AG04449 (cell line): Measurements from ENCODE around the gene PGM2L1.
"Not testable (repeated sequence)": the region's sequence is repeated elsewhere in the genome, so short reads cannot be mapped to it uniquely, and the experiment has no call there.

Experiments
- CTCF ChIA-PET: fragments of 350-600 bp; formaldehyde crosslinking; extraction: SDS; loops from one replicate; lab custom pipeline; 2021; ENCODE audit warnings: antibody characterized with exemption; lab: Yijun Ruan, JAX
- POLR2A ChIA-PET: fragments of 400-600, 350-600 bp; formaldehyde crosslinking; extraction: SDS; loops from one replicate; lab custom pipeline; 2020; ENCODE audit warnings: antibody characterized with exemption, inconsistent platforms; lab: Yijun Ruan, JAX
- DNase-seq: peaks from one replicate; pipeline ENCODE4 v3.0.0-alpha.2; 2010; ENCODE audit warnings: low read depth, low spot score
- H3K4me3 ChIP-seq: 2 replicates; pipeline ENCODE4 v1.5.1; 2011; ENCODE audit warnings: low read depth, mild to moderate bottlenecking, control low read depth, low read length
- CTCF ChIP-seq: IDR thresholded peaks from one replicate; pipeline ENCODE4 v1.5.1; 2011; ENCODE audit warnings: mild to moderate bottlenecking, moderate library complexity, low read length, control low read depth, inconsistent platforms; ENCODE audit not compliant: insufficient read depth; ENCODE audit errors: missing control alignments

PGM2L1 gene

GRCh38 chr11:74425100-74425499 is 26.9 kb upstream of the PGM2L1 start:
- TF ChIP-seq CTCF = no peak
- ChIA-PET POLR2A (no interaction called here), CTCF (interaction anchor here (1.8 to 2.8 kb wide), 2 partner anchors 9 to 24 kb away, joined by 4 to 18 read pairs; no protein-coding TSS in a partner anchor)

GRCh38 chr11:74418509-74418895 is 20.3 kb upstream of the PGM2L1 start:
- CTCF ChIA-PET = interaction anchor here (1.3 to 3.6 kb wide), 2 partner anchors 31 to 163 kb away, joined by 4 to 11 read pairs; no protein-coding TSS in a partner anchor
- no peak for DNase-seq
- TF ChIP-seq CTCF = no peak
- H3K4me3 ChIP-seq = no peak overlapping the region
- POLR2A ChIA-PET = no interaction called here

More at GRCh38 chr11:74425100-74425499, 26.9 kb upstream of the PGM2L1 start:
- H3K4me3 ChIP-seq = no peak overlapping the region
- DNase-seq = no peak

GRCh38 chr11:74417860-74418508 is 19.8 kb upstream of the PGM2L1 start:
- ChIA-PET CTCF (interaction anchor here (1.3 kb wide), 1 partner anchor 32 kb away, joined by 4 read pairs; no protein-coding TSS in a partner anchor), POLR2A (no interaction called here)
- no peak for DNase-seq
- no peak for TF ChIP-seq CTCF
- no peak overlapping the region for H3K4me3 ChIP-seq

- no peak for DNase-seq
- CTCF ChIA-PET = no interaction called here
- no peak for TF ChIP-seq CTCF
- POLR2A ChIA-PET = no interaction called here
- no peak overlapping the region for H3K4me3 ChIP-seq
Measured at GRCh38 chr11:74417379-74417804, 19.2 kb upstream of the PGM2L1 start.

GRCh38 chr11:74416974-74417373 is 18.7 kb upstream of the PGM2L1 start:
- DNase-seq, CTCF ChIA-PET, POLR2A ChIA-PET, H3K4me3 ChIP-seq: not testable (repeated sequence)

GRCh38 chr11:74412733-74413359 is 14.6 kb upstream of the PGM2L1 start:
- no peak for DNase-seq
- ChIA-PET POLR2A (no interaction called here), CTCF (interaction anchor here (1.0 to 2.1 kb wide), 5 partner anchors 8 to 157 kb away, joined by 3 to 6 read pairs (median 3); no protein-coding TSS in a partner anchor)
- TF ChIP-seq CTCF = no peak
- no peak overlapping the region for H3K4me3 ChIP-seq
